Measurements from ENCODE around the gene CYBRD1. TPM values are rescaled to one million over a fixed set of nuclear protein-coding genes. Genes with fewer than 3 reads are reported as not detected.
A peak's percentile ranks its signal among the peaks of the same experiment; 100 is the strongest.

CYBRD1 gene
- total RNA-seq, 1 experiment from 2014 or later, result 9.7 TPM

- no peak overlapping the region for H3K4me3 ChIP-seq (ENCODE audit: low read depth, low read length)
- intact Hi-C loops (cut with micrococcal nuclease; ENCODE audit: unreplicated experiment), result no loop called here
- Mint-ChIP-seq H3K36me3 (ENCODE audit: insufficient read depth, unreplicated experiment) (no peaks in the 10 kb centered on the region), H3K27ac (ENCODE audit: unreplicated experiment) (no peak overlapping the region), H3K9me3 (ENCODE audit: unreplicated experiment) (no peaks in the 10 kb centered on the region), H3K4me1 (ENCODE audit: low read depth, unreplicated experiment) (peaks cover 9% of the 10 kb centered on the region), H3K4me3 (ENCODE audit: unreplicated experiment) (no peak overlapping the region), H3K27me3 (ENCODE audit: insufficient read depth, unreplicated experiment) (peaks cover 8% of the 10 kb centered on the region)
- TF ChIP-seq CTCF (IDR thresholded peaks at IDR 0.05; ENCODE audit: insufficient read depth in 1 of 2, low read depth in 1 of 2, low read length in 1 of 2, severe bottlenecking in 1 of 2, unreplicated experiment in 1 of 2), result no peak
- peaks cover 4% of the 10 kb centered on the region; the same call in 1 of the 2 replicates for H3K4me1 ChIP-seq
- no peaks in the 10 kb centered on the region for H3K36me3 ChIP-seq (ENCODE audit: control insufficient read depth, insufficient read depth, low read length)
- POLR2A ChIA-PET, result no interaction called here
- no peaks in the 10 kb centered on the region for H3K27me3 ChIP-seq (replicated peaks; ENCODE audit: control insufficient read depth, insufficient read depth, low read length)
- no peak for DNase-seq
- H3K9me3 ChIP-seq, result no peaks in the 10 kb centered on the region
- CTCF ChIA-PET, result no interaction called here
- no TSS peak for BruUV-seq (replicated peaks)
Measured at GRCh38 chr2:171516793-171517192, 5.5 kb upstream of the CYBRD1 start.

DNA sequence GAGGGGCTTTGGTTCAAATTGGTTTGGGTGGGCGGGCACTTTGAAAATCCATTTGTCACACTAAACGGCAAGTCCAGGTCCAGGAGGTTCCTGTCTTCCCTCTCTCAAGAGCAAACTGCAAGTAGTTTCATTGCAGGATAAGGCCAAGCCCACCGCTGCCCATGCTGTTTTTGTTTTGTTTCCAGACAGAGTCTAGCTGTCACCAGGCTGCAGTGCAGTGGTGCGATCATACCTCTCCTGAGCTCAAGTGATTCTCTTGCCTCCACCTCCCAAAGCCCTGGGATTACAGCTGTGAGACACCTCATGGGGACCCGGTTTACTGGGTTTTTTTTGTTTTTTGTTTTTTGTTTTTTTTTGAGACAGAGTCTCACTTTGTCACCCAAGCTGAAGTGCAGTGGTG is 1.8 kb upstream of the CYBRD1 start:
- Mint-ChIP-seq H3K36me3 (ENCODE audit: insufficient read depth, unreplicated experiment) (no peaks in the 10 kb centered on the region), H3K4me3 (ENCODE audit: unreplicated experiment) (no peak overlapping the region), H3K9me3 (ENCODE audit: unreplicated experiment) (no peaks in the 10 kb centered on the region), H3K27ac (ENCODE audit: unreplicated experiment) (no peak overlapping the region), H3K4me1 (ENCODE audit: low read depth, unreplicated experiment) (no peaks in the 10 kb centered on the region), H3K27me3 (ENCODE audit: insufficient read depth, unreplicated experiment) (peaks cover 8% of the 10 kb centered on the region)
- intact Hi-C loops (cut with micrococcal nuclease; ENCODE audit: unreplicated experiment), result loop anchor here (5.0 kb wide), 1 partner anchor 88 kb away; the partner anchor contains the start of genes DCAF17 and METTL8
- BruUV-seq (replicated peaks), result no TSS peak
- TF ChIP-seq CTCF (IDR thresholded peaks at IDR 0.05; ENCODE audit: insufficient read depth in 1 of 2, low read depth in 1 of 2, low read length in 1 of 2, severe bottlenecking in 1 of 2, unreplicated experiment in 1 of 2), result no peak
- H3K4me1 ChIP-seq, result peaks cover 11% of the 10 kb centered on the region; the same call in 1 of the 2 replicates
- H3K27me3 ChIP-seq (replicated peaks; ENCODE audit: control insufficient read depth, insufficient read depth, low read length), result no peaks in the 10 kb centered on the region
- DNase-seq, result no peak
- POLR2A ChIA-PET, result no interaction called here
- H3K9me3 ChIP-seq, result no peaks in the 10 kb centered on the region
- H3K36me3 ChIP-seq (ENCODE audit: control insufficient read depth, insufficient read depth, low read length), result no peaks in the 10 kb centered on the region
- CTCF ChIA-PET, result no interaction called here
- H3K4me3 ChIP-seq (ENCODE audit: low read depth, low read length), result no peak overlapping the region

DNA sequence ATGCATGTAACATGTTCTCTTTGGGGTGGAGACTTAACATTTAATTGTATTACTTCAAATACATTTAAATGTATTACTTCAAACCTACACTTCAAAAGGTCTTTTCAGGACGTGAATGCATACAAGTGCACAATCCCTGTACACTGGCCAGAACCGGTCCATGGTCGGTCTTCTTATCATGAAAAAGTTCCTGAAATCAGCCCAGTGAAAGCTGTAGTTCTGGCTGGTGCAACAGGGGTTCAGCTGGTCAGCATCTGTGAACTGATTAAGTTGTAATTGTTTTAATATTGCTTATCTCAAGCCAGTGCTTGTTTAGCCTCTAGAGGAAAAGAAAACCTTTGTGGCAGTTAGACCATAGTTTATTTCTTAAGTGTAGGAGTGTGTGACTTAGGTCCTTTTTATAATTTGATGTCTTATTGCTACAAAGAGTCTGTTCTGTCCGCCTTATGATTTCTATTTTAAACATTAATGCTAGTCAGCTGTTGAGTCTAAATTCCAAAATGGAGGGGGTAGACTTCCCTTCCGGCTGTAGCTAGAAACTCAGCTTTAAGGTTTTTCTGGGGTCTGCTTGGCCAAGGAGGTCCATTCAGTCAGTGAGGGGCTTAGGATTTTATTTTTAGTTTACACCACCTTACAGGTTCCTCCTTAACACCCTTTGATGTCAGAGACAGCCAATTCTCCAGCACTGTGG is 768 bp upstream of the CYBRD1 start:
- BruUV-seq (replicated peaks), result TSS peak; percentile 78
- H3K27me3 Mint-ChIP-seq (ENCODE audit: insufficient read depth, unreplicated experiment), result peaks cover 8% of the 10 kb centered on the region
- Histone ChIP-seq H3K4me1 (peaks cover 11% of the 10 kb centered on the region; the same call in 1 of the 2 replicates), H3K4me3 (ENCODE audit: low read depth, low read length) (peak overlapping the region; percentile 50), H3K9me3 (no peaks in the 10 kb centered on the region), H3K27me3 (replicated peaks; ENCODE audit: control insufficient read depth, insufficient read depth, low read length) (no peaks in the 10 kb centered on the region), H3K36me3 (ENCODE audit: control insufficient read depth, insufficient read depth, low read length) (no peaks in the 10 kb centered on the region)
- POLR2A ChIA-PET, result interaction anchor here (0.7 kb wide), 1 partner anchor 592 kb away, joined by 3 read pairs; the partner anchor contains the start of gene GORASP2
- H3K27ac Mint-ChIP-seq (ENCODE audit: unreplicated experiment), result no peak overlapping the region
- DNase-seq, result no peak
- intact Hi-C loops (cut with micrococcal nuclease; ENCODE audit: unreplicated experiment), result loop anchor here (5.0 kb wide), 1 partner anchor 89 kb away; the partner anchor contains the start of genes DCAF17 and METTL8
- no peaks in the 10 kb centered on the region for H3K36me3 Mint-ChIP-seq (ENCODE audit: insufficient read depth, unreplicated experiment)
- peak overlapping the region; percentile 82 for H3K4me3 Mint-ChIP-seq (ENCODE audit: unreplicated experiment)
- TF ChIP-seq CTCF (IDR thresholded peaks at IDR 0.05; ENCODE audit: insufficient read depth in 1 of 2, low read depth in 1 of 2, low read length in 1 of 2, severe bottlenecking in 1 of 2, unreplicated experiment in 1 of 2), result no peak
- CTCF ChIA-PET, result no interaction called here
- no peaks in the 10 kb centered on the region for H3K9me3 Mint-ChIP-seq (ENCODE audit: unreplicated experiment)
- H3K4me1 Mint-ChIP-seq (ENCODE audit: low read depth, unreplicated experiment), result no peaks in the 10 kb centered on the region

All from Caco-2 (cell line).